ENCODE data around the gene PIK3CB. TPM values are rescaled to one million over a fixed set of nuclear protein-coding genes. Genes with fewer than 3 reads are reported as not detected.

The PIK3CB gene
- total and polyA plus RNA-seq, 10 of the 15 experiments (the other 5 are each of a cell fraction or from before 2014, with no cell fraction given) = 5.0 to 18.4 (median 10.4) TPM

- Histone ChIP-seq H3K79me2 (ENCODE audit: control insufficient read depth, insufficient read depth, low read length) (no peaks in the 10 kb centered on the region), H3K27me3 (replicated peaks in 1 of 2; ENCODE audit: control insufficient read depth in 2 of 2, insufficient read depth in 2 of 2, low read length in 1 of 2) (no peaks in the 10 kb centered on the region), H3K36me3 (ENCODE audit: control insufficient read depth in 2 of 2, insufficient read depth in 2 of 2, low read length in 1 of 2) (0 out of 4 replicates have a peak, but pooled peaks cover 0 to 2% of the 10 kb centered on the region in 2 experiments), H3K9ac (ENCODE audit: control insufficient read depth, insufficient read depth, low read length) (no peak overlapping the region), H4K20me1 (ENCODE audit: control insufficient read depth, insufficient read depth) (no peaks in the 10 kb centered on the region), H2AFZ (ENCODE audit: control insufficient read depth, low read depth, low read length) (no peak overlapping the region), H3K4me1 (ENCODE audit: control insufficient read depth, insufficient read depth, low read length) (peaks cover 9% of the 10 kb centered on the region), H3K4me2 (ENCODE audit: control insufficient read depth, insufficient read depth) (no peak overlapping the region), H3K27ac (ENCODE audit: control insufficient read depth, insufficient read depth) (no peak overlapping the region), H3K4me3 (no peak overlapping the region), H3K9me3 (replicated peaks; ENCODE audit: control insufficient read depth, insufficient read depth, low read length) (no peaks in the 10 kb centered on the region)
- intact Hi-C loops (cut with micrococcal nuclease; ENCODE audit: unreplicated experiment) (no loop called here), in situ Hi-C loops (cut with MboI) (no loop called here)
- POLR2A ChIA-PET = interaction anchor here (0.6 kb wide), 1 partner anchor 133 kb away, joined by 4 read pairs; no protein-coding TSS in a partner anchor
- DNase-seq (ENCODE audit: low read depth, low spot score) = no peak
- RAD21 ChIA-PET (ENCODE audit: unreplicated experiment) = no interaction called here
- no peak for ATAC-seq
- no TSS peak for BruUV-seq (replicated peaks)
- CTCF ChIA-PET = interaction anchor here (0.6 to 1.4 kb wide), 6 partner anchors 13 to 188 kb away, joined by 3 to 5 read pairs (median 4); partner anchors contain the start of gene CEP70
- WGBS (ENCODE audit: insufficient coverage, insufficient replicate concordance, low lambda C conversion rate, missing lambda C conversion rate) = 99% methylated on average over 5 of the region's 5 CpGs
- FAIRE-seq = no peak
- no peak for TF ChIP-seq RAD51 (IDR thresholded peaks at IDR 0.05)
- TF ChIP-seq SMAD1 (IDR thresholded peaks at IDR 0.05; ENCODE audit: low read depth, partially characterized antibody) = no peak
- TF ChIP-seq MYB (IDR thresholded peaks at IDR 0.05; ENCODE audit: borderline replicate concordance, low read depth, low read length) = no peak
- no peak for TF ChIP-seq POLR2AphosphoS5 (IDR thresholded peaks at IDR 0.05; ENCODE audit: low read length)
- TF ChIP-seq CHD1 (IDR thresholded peaks at IDR 0.05; ENCODE audit: low read depth, low read length) = no peak
- no peak for TF ChIP-seq STAT3 (IDR thresholded peaks at IDR 0.05; ENCODE audit: low read depth, low read length)
- no peak for TF ChIP-seq RB1 (IDR thresholded peaks at IDR 0.05; ENCODE audit: borderline replicate concordance)
- no peak for TF ChIP-seq SIX5 (IDR thresholded peaks at IDR 0.05; ENCODE audit: low read depth, low read length, severe bottlenecking)
- no peak for TF ChIP-seq NBN (IDR thresholded peaks at IDR 0.05)
- no peak for TF ChIP-seq BRCA1 (IDR thresholded peaks at IDR 0.05; ENCODE audit: low read depth, low read length)
- no peak for TF ChIP-seq FOXM1 (IDR thresholded peaks at IDR 0.05; ENCODE audit: low read depth, low read length)
- TF ChIP-seq HDAC2 (IDR thresholded peaks at IDR 0.05) = no peak
- no peak for TF ChIP-seq MEF2A (IDR thresholded peaks at IDR 0.05; ENCODE audit: insufficient read depth, low read depth, low read length)
- TF ChIP-seq RUNX3 (IDR thresholded peaks at IDR 0.05; ENCODE audit: low read length) = no peak
- SMC1A ChIA-PET (ENCODE audit: uncharacterized antibody, unreplicated experiment) = interaction anchor here (2.2 kb wide), 1 partner anchor 12 kb away, joined by 9 read pairs; no protein-coding TSS in a partner anchor
These were observed 107.6 kb downstream of the PIK3CB start for GRCh38 chr3:138726946-138727730.
